K562 (cell line): Measurements from ENCODE around the gene SLC40A1. TPM values are rescaled to one million over a fixed set of nuclear protein-coding genes. Genes with fewer than 3 reads are reported as not detected.

Experiments
- ATAC-seq: fragments of 200-7000 bp; cut with Tn5 transposase; 3 replicates; pipeline ENCODE4 v1.9.1; 2020; ENCODE audit warnings: moderate library complexity
- BruUV-seq: library from RNA; stranded (reverse); fragments of 400-500 nt; replicated peaks from 2 replicates; lab custom pipeline; 2021; lab: Mats Ljungman, UMichigan
- CTCF ChIA-PET: fragments of 300-600 bp; formaldehyde crosslinking; extraction: SDS; loops from one replicate; lab custom pipeline; 2021; ENCODE audit warnings: low intra/inter-chr PET ratio; lab: Yijun Ruan, JAX
- POLR2A ChIA-PET: fragments of 300-600, 350-650 bp; sonication (Branson Sonifier 250); formaldehyde crosslinking; extraction: SDS; loops from one replicate; lab custom pipeline; 2021; ENCODE audit warnings: antibody characterized with exemption, inconsistent platforms; lab: Yijun Ruan, JAX
- DNase-seq, 4 experiments: peaks; one replicate each; pipeline versions ENCODE4 v3.0.0 to v3.0.0-alpha.2; 2011 to 2018; ENCODE audit warnings: low spot score in 3 of 4, mixed read lengths in 3 of 4; ENCODE audit errors: extremely low read depth in 1 of 4
- FAIRE-seq: peaks from 2 replicates; lab custom pipeline; 2011; peaks lifted over from hg19 to GRCh38; lab: Jason Lieb, UNC
- H2AFZ ChIP-seq: 2 replicates; pipeline ENCODE4 v1.6.0; 2011; ENCODE audit warnings: low read depth, low read length, control low read depth, inconsistent platforms
- H3K27ac ChIP-seq: fragments of 200-600 bp; 3 replicates; pipeline ENCODE4 v1.8.0; 2011; ENCODE audit warnings: low read depth, mild to moderate bottlenecking, control low read depth, inconsistent platforms, low read length, moderate library complexity, mixed read lengths; ENCODE audit errors: extremely low read depth
- H3K27me3 ChIP-seq, 2 experiments: fragments of 300-600 bp in 1 of 2; 2 replicates in 1 of 2; 3 replicates in 1 of 2; pipeline versions ENCODE4 v1.6.0 to v1.8.0; 2011; ENCODE audit warnings: inconsistent platforms in 2 of 2, low read length in 2 of 2, mild to moderate bottlenecking in 1 of 2, mixed read lengths in 1 of 2, moderate library complexity in 1 of 2; ENCODE audit not compliant: control insufficient read depth in 2 of 2, insufficient read depth in 2 of 2
- H3K36me3 ChIP-seq: fragments of 300-600 bp; 3 replicates; pipeline ENCODE4 v1.8.0; 2011; ENCODE audit warnings: mild to moderate bottlenecking, low read length, inconsistent platforms; ENCODE audit not compliant: control insufficient read depth, insufficient read depth
- H3K4me1 ChIP-seq, 2 experiments: fragments of 200-600 bp in 1 of 2; replicated peaks in 1 of 2; 2 replicates in 1 of 2; 3 replicates in 1 of 2; pipeline versions ENCODE4 v1.5.1 to v1.8.0; 2011; ENCODE audit warnings: inconsistent platforms in 2 of 2, low read length in 2 of 2, mild to moderate bottlenecking in 1 of 2, mixed read lengths in 1 of 2, moderate library complexity in 1 of 2; ENCODE audit not compliant: control insufficient read depth in 2 of 2, insufficient read depth in 2 of 2
- H3K4me2 ChIP-seq: 2 replicates; pipeline ENCODE4 v1.6.1; 2011; ENCODE audit warnings: low read length, control low read depth, inconsistent platforms, mixed read lengths; ENCODE audit not compliant: insufficient read depth
- H3K4me3 ChIP-seq: fragments of 200-600 bp; sonication (generic), shearing (Covaris generic); 2 replicates; pipeline ENCODE4 v1.5.1; 2016; ENCODE audit warnings: control low read depth, inconsistent platforms
- H3K79me2 ChIP-seq: fragments of 200-600 bp; 3 replicates; pipeline ENCODE4 v1.8.0; 2011; ENCODE audit warnings: low read length, inconsistent platforms; ENCODE audit not compliant: control insufficient read depth, insufficient read depth
- H3K9ac ChIP-seq, 2 experiments: 2 replicates each; pipeline versions ENCODE4 v1.6.0 to v1.6.1; 2011; ENCODE audit warnings: low read depth in 2 of 2, low read length in 2 of 2, control low read depth in 1 of 2, inconsistent platforms in 1 of 2, mild to moderate bottlenecking in 1 of 2, mixed read lengths in 1 of 2; ENCODE audit not compliant: insufficient read depth in 1 of 2
- H3K9me1 ChIP-seq: one replicate; pipeline ENCODE4 v1.6.0; 2011; ENCODE audit warnings: inconsistent platforms, mild to moderate bottlenecking, low read length, moderate library complexity; ENCODE audit not compliant: control insufficient read depth, insufficient read depth
- H3K9me3 ChIP-seq: replicated peaks from 2 replicates; pipeline ENCODE4 v1.5.1; 2011; ENCODE audit warnings: low read depth, low read length, inconsistent platforms; ENCODE audit not compliant: control insufficient read depth, insufficient read depth
- H4K20me1 ChIP-seq: replicated peaks from 2 replicates; pipeline ENCODE4 v1.6.1; 2011; ENCODE audit warnings: low read length, inconsistent platforms, mixed read lengths; ENCODE audit not compliant: control insufficient read depth, insufficient read depth
- CBFA2T3 ChIP-seq: fragments of 450-650 bp; IDR thresholded peaks from 2 replicates; pipeline ENCODE4 v1.6.1; 2017
- CBX8 ChIP-seq: fragments of 200-600 bp; sonication (generic); IDR thresholded peaks from 2 replicates; pipeline ENCODE4 v1.6.1; 2012; ENCODE audit warnings: borderline replicate concordance, mixed run types, low read depth, mild to moderate bottlenecking, moderate library complexity, mixed read lengths, low read length, control low read depth, inconsistent platforms; ENCODE audit not compliant: poor library complexity, severe bottlenecking; ENCODE audit errors: extremely low read depth
- ELK3 ChIP-seq: fragments of 450-650 bp; formaldehyde crosslinking; IDR thresholded peaks from 2 replicates; pipeline ENCODE4 v1.4.0; 2020; ENCODE audit warnings: mild to moderate bottlenecking
- GATAD2B ChIP-seq: fragments of 450-650 bp; IDR thresholded peaks from 2 replicates; pipeline ENCODE4 v1.6.1; 2017; ENCODE audit warnings: mild to moderate bottlenecking, borderline replicate concordance
- KAT8 ChIP-seq: fragments of 450-650 bp; IDR thresholded peaks from 2 replicates; pipeline ENCODE4 v1.6.1; 2016; ENCODE audit warnings: low read depth, mild to moderate bottlenecking
- MEIS2 ChIP-seq: fragments of 450-650 bp; IDR thresholded peaks from 2 replicates; pipeline ENCODE4 v1.6.1; 2014; ENCODE audit warnings: mild to moderate bottlenecking; ENCODE audit not compliant: partially characterized antibody
- MIER1 ChIP-seq: fragments of 450-650 bp; IDR thresholded peaks from 2 replicates; pipeline ENCODE4 v1.6.1; 2016; ENCODE audit warnings: antibody characterized with exemption, mild to moderate bottlenecking, low read depth
- NBN ChIP-seq: fragments of 450-650 bp; IDR thresholded peaks from 2 replicates; pipeline ENCODE4 v1.6.1; 2016; ENCODE audit warnings: low read depth, mild to moderate bottlenecking
- NCOA4 ChIP-seq: fragments of 450-650 bp; IDR thresholded peaks from 2 replicates; pipeline ENCODE4 v1.6.1; 2018; ENCODE audit warnings: mild to moderate bottlenecking; ENCODE audit not compliant: partially characterized antibody
- PKNOX1 ChIP-seq: fragments of 450-650 bp; IDR thresholded peaks from 2 replicates; pipeline ENCODE4 v1.6.1; 2016
- PML ChIP-seq: IDR thresholded peaks from 2 replicates; pipeline ENCODE4 v1.6.1; 2012; ENCODE audit warnings: low read length, inconsistent platforms
- PPARD ChIP-seq: fragments of 250-450 bp; sonication (Bioruptor Pico); IDR thresholded peaks from 2 replicates; pipeline ENCODE4 v1.8.0; 2022; ENCODE audit warnings: inconsistent platforms, mild to moderate bottlenecking, moderate library complexity
- PTRF ChIP-seq: fragments of 450-650 bp; IDR thresholded peaks from 2 replicates; pipeline ENCODE4 v1.6.1; 2016; ENCODE audit warnings: mild to moderate bottlenecking, missing genetic modification characterization, missing compliant biosample characterization
- RBM22 ChIP-seq: fragments of 200-400 bp; formaldehyde crosslinking; IDR thresholded peaks from 2 replicates; pipeline ENCODE4 v1.6.1; 2018; ENCODE audit warnings: low read length, low read depth; ENCODE audit not compliant: poor library complexity, severe bottlenecking
- RFX7 ChIP-seq: fragments of 250-450 bp; sonication (Bioruptor Pico); IDR thresholded peaks from 2 replicates; pipeline ENCODE4 v1.5.1; 2021; ENCODE audit warnings: mild to moderate bottlenecking
- TAF15 ChIP-seq: fragments of 200-400 bp; formaldehyde crosslinking; IDR thresholded peaks from 2 replicates; pipeline ENCODE4 v1.6.1; 2017; ENCODE audit warnings: mild to moderate bottlenecking, low read depth, low read length, moderate library complexity
- TEAD4 ChIP-seq, 2 experiments: sonication (generic) in 1 of 2; formaldehyde crosslinking in 1 of 2; IDR thresholded peaks; 2 replicates each; pipeline versions ENCODE4 v1.6.1 to v1.8.0; 2012 to 2022; ENCODE audit warnings: borderline replicate concordance in 1 of 2, inconsistent platforms in 1 of 2, low read length in 1 of 2, mild to moderate bottlenecking in 1 of 2, missing genetic modification reagents in 1 of 2
- ZBTB33 ChIP-seq: sonication (generic); formaldehyde crosslinking; IDR thresholded peaks from 2 replicates; pipeline ENCODE4 v1.8.1; 2023; ENCODE audit warnings: mild to moderate bottlenecking, missing genetic modification reagents
- ZNF41 ChIP-seq: fragments of 250-450 bp; sonication (Bioruptor Pico); conservative IDR thresholded peaks from 2 replicates; pipeline ENCODE4 v1.4.0; 2020; ENCODE audit warnings: mild to moderate bottlenecking
- WGBS: fragments of 100-300 bp; shearing (Covaris generic); methylation state at CpG from one replicate; pipeline ENCODE4 v1.1.6; 2016; ENCODE audit warnings: low coverage, mixed read lengths; ENCODE audit not compliant: insufficient coverage; ENCODE audit errors: missing lambda C conversion rate; 5-methylcytosine and 5-hydroxymethylcytosine counted together
- in situ Hi-C: fragments of 300-500 bp; cut with MboI; formaldehyde crosslinking; loops from 4 replicates; pipeline ENCODE4 v1.15.0; 2018; ENCODE audit warnings: inconsistent platforms, mixed read lengths
- intact Hi-C: fragments of 100-400 bp; cut with micrococcal nuclease; formaldehyde crosslinking; loops from 2 replicates; pipeline ENCODE4 v1.14.2; 2022
- polyA plus RNA-seq, 8 experiments: library from polyadenylated mRNA; depleted of rRNA in 4 of 8; stranded (reverse) in 5 of 8; unstranded in 3 of 8; fragments of >200 nt; fragmentation: Nextera tagmentation in 2 of 8; fragmentation: Illumina TruSeq in 1 of 8; extraction: Ambion mirVana in 2 of 8; extraction: Trizol in 1 of 8; gene quantifications; 2 replicates each; pipeline versions ENCODE4 v1.2.1 to v1.2.3, GENCODE V29; 2011 to 2014; ENCODE audit warnings: inconsistent platforms in 1 of 8, missing spikeins in 1 of 8
- total RNA-seq, 7 experiments: library from RNA; depleted of rRNA in 6 of 7; stranded (reverse); fragments of >200 nt in 6 of 7; fragmentation: Illumina TruSeq in 2 of 7; extraction: Trizol in 2 of 7; gene quantifications; 2 replicates each; pipeline versions ENCODE4 v1.2.1 to v1.2.3, GENCODE V29; 2011 to 2021; ENCODE audit warnings: low replicate concordance in 1 of 7

SLC40A1 gene
- total and polyA plus RNA-seq, 9 of the 15 experiments (the other 6 are each of a cell fraction or from before 2014, with no cell fraction given), result 42.2 to 95.9 (median 54.9) TPM

- H3K27ac ChIP-seq, result no peak overlapping the region
- H3K4me3 ChIP-seq, result no peak overlapping the region
- CTCF ChIA-PET, result no interaction called here
- no peaks in the 10 kb centered on the region for H3K36me3 ChIP-seq
- intact Hi-C loops, result no loop called here
- H4K20me1 ChIP-seq, result no peaks in the 10 kb centered on the region
- no peaks in the 10 kb centered on the region for H3K27me3 ChIP-seq
- DNase-seq (no peak), ATAC-seq (peak; percentile 15; the same call in 1 of the 3 replicates), FAIRE-seq (no peak)
- in situ Hi-C loops, result no loop called here
- H3K4me1 ChIP-seq, result peaks cover 0 to 53% of the 10 kb centered on the region in 2 experiments
- no TSS peak for BruUV-seq
- no peaks in the 10 kb centered on the region for H3K9me1 ChIP-seq
- no peaks in the 10 kb centered on the region for H3K9me3 ChIP-seq
- H3K9ac ChIP-seq, result no peak overlapping the region
- H3K4me2 ChIP-seq, result no peak overlapping the region
- 40% methylated on average over 3 of the region's 6 CpGs for WGBS
- peak overlapping the region; percentile 3; the same call in 1 of the 2 replicates for H2AFZ ChIP-seq
- POLR2A ChIA-PET, result interaction anchor here (1.1 kb wide), 1 partner anchor 13 kb away, joined by 4 read pairs; no protein-coding TSS in a partner anchor
- H3K79me2 ChIP-seq, result no peaks in the 10 kb centered on the region
- no peak for TF ChIP-seq TAF15
- no peak for TF ChIP-seq RFX7
- TF ChIP-seq RBM22, result no peak
- TF ChIP-seq PPARD (CRISPR knock-in tag), result no peak
- TF ChIP-seq TEAD4 (IDR thresholded peaks at IDR 0.05; ENCODE audit: low read length), result 0 out of 2 replicates have a peak, but pooled peaks have one; percentile 25
- TF ChIP-seq TEAD4 (CRISPR knock-in tag; IDR thresholded peaks at IDR 0.05; ENCODE audit: borderline replicate concordance), result no peak
- no peak for TF ChIP-seq KAT8
- TF ChIP-seq CBFA2T3, result peak; percentile 16; the same call in 1 of the 2 replicates
- no peak for TF ChIP-seq CBX8
- TF ChIP-seq GATAD2B, result no peak
- no peak for TF ChIP-seq NBN
- TF ChIP-seq MEIS2, result peak; percentile 52
- TF ChIP-seq ZBTB33 (CRISPR knock-in tag), result no peak
- TF ChIP-seq PML, result no peak
- TF ChIP-seq ZNF41 (CRISPR knock-in tag), result no peak
- no peak for TF ChIP-seq MIER1
- peak; percentile 19; the same call in 1 of the 2 replicates for TF ChIP-seq PKNOX1
- TF ChIP-seq PTRF (tag), result no peak
- TF ChIP-seq ELK3 (CRISPR knock-in tag), result no peak
- TF ChIP-seq NCOA4, result no peak
Measured at GRCh38 chr2:189519631-189520387, 60.8 kb downstream of the SLC40A1 start.
